HCT116 (cell line): ENCODE results near the gene C9. TPM values are rescaled to one million over a fixed set of nuclear protein-coding genes. Genes with fewer than 3 reads are reported as not detected.

Experiments
- ATAC-seq: fragments of 200-7000 bp; cut with Tn5 transposase; 2 replicates; pipeline ENCODE4 v1.9.1; 2020; ENCODE audit warnings: mild to moderate bottlenecking, moderate library complexity
- BruUV-seq: library from RNA; stranded (reverse); fragments of 400-500 nt; replicated peaks from 2 replicates; lab custom pipeline; 2021; lab: Mats Ljungman, UMichigan
- CTCF ChIA-PET: fragments of 300-600 bp; sonication (Branson Sonifier 250); formaldehyde crosslinking; loops from one replicate; lab custom pipeline; 2021; ENCODE audit warnings: antibody characterized with exemption; lab: Charles Lee
- POLR2A ChIA-PET: fragments of 300-600, 350-600 bp; sonication (Branson Sonifier 250); formaldehyde crosslinking; loops from one replicate; lab custom pipeline; 2021; ENCODE audit warnings: antibody characterized with exemption; lab: Charles Lee
- RAD21 ChIA-PET, 2 experiments: fragments of 300-600 bp; sonication (Branson Sonifier 250); formaldehyde crosslinking; loops; one replicate each; lab custom pipeline; 2023; ENCODE audit warnings: low total read pairs in 2 of 2; ENCODE audit not compliant: uncharacterized antibody in 2 of 2, unreplicated experiment in 2 of 2, low non-redundant PET in 1 of 2; lab: Charles Lee
- DNase-seq: peaks from one replicate; pipeline ENCODE4 v3.0.0-alpha.2; 2010; ENCODE audit warnings: low read depth, low spot score
- H2AFZ ChIP-seq: fragments of 200-600 bp; shearing (Covaris generic), sonication (generic); 2 replicates; pipeline ENCODE4 v1.6.1; 2017; ENCODE audit warnings: low read depth, mixed run types, mixed read lengths, antibody characterized with exemption, low read length; ENCODE audit not compliant: poor library complexity, severe bottlenecking
- H3K27ac ChIP-seq: 2 replicates; pipeline ENCODE4 v1.5.1; 2012; ENCODE audit warnings: low read depth, low read length
- H3K27me3 ChIP-seq: fragments of 200-600 bp; sonication (generic); 2 replicates; pipeline ENCODE4 v1.6.1; 2016; ENCODE audit warnings: mixed run types, low read length, mixed read lengths; ENCODE audit not compliant: insufficient read depth
- H3K36me3 ChIP-seq, 2 experiments: fragments of 200-500 bp in 1 of 2; fragments of 200-600 bp in 1 of 2; sonication (Bioruptor generic) in 1 of 2; sonication (generic) in 1 of 2; 2 replicates each; pipeline versions ENCODE4 v1.5.1 to v1.6.1; 2014 to 2016; ENCODE audit warnings: low read length in 2 of 2, inconsistent platforms in 1 of 2, mixed read lengths in 1 of 2, mixed run types in 1 of 2; ENCODE audit not compliant: insufficient read depth in 2 of 2, control insufficient read depth in 1 of 2
- H3K4me1 ChIP-seq, 2 experiments: fragments of 200-600 bp in 1 of 2; sonication (generic) in 1 of 2; 2 replicates each; pipeline versions ENCODE4 v1.5.1 to v1.6.1; 2012 to 2017; ENCODE audit warnings: low read length in 2 of 2, inconsistent platforms in 1 of 2, mild to moderate bottlenecking in 1 of 2, mixed read lengths in 1 of 2, mixed run types in 1 of 2, moderate library complexity in 1 of 2; ENCODE audit not compliant: insufficient read depth in 2 of 2, control insufficient read depth in 1 of 2
- H3K4me2 ChIP-seq: fragments of 200-600 bp; sonication (generic); 2 replicates; pipeline ENCODE4 v1.6.1; 2017; ENCODE audit warnings: mixed run types, low read length, mixed read lengths
- H3K4me3 ChIP-seq, 2 experiments: fragments of 200-600 bp in 1 of 2; sonication (generic) in 1 of 2; replicated peaks in 1 of 2; 2 replicates each; pipeline ENCODE4 v1.5.1; 2011 to 2016; ENCODE audit warnings: low read length in 2 of 2, control low read depth in 1 of 2, low read depth in 1 of 2, mild to moderate bottlenecking in 1 of 2, mixed read lengths in 1 of 2, mixed run types in 1 of 2
- H3K79me2 ChIP-seq: fragments of 200-600 bp; sonication (generic); 2 replicates; pipeline ENCODE4 v1.6.1; 2017; ENCODE audit warnings: mild to moderate bottlenecking, mixed run types, low read length, moderate library complexity, mixed read lengths; ENCODE audit not compliant: insufficient read depth
- H3K9ac ChIP-seq: fragments of 200-600 bp; sonication (generic); 2 replicates; pipeline ENCODE4 v1.6.1; 2016; ENCODE audit warnings: low read length, mixed read lengths
- H3K9me2 ChIP-seq: fragments of 200-600 bp; sonication (generic), shearing (Covaris generic); 2 replicates; pipeline ENCODE4 v1.6.1; 2017; ENCODE audit warnings: mixed run types, mild to moderate bottlenecking, moderate library complexity; ENCODE audit not compliant: insufficient read depth
- H3K9me3 ChIP-seq, 2 experiments: fragments of 200-500 bp in 1 of 2; fragments of 200-600 bp in 1 of 2; sonication (Bioruptor generic) in 1 of 2; sonication (generic) in 1 of 2; 2 replicates each; pipeline ENCODE4 v1.6.1; 2014 to 2017; ENCODE audit warnings: low read length in 2 of 2, mixed read lengths in 2 of 2, inconsistent platforms in 1 of 2, low read depth in 1 of 2, mild to moderate bottlenecking in 1 of 2, mixed run types in 1 of 2, moderate library complexity in 1 of 2; ENCODE audit not compliant: control insufficient read depth in 1 of 2, insufficient read depth in 1 of 2
- H4K20me1 ChIP-seq: fragments of 200-600 bp; sonication (generic), shearing (Covaris generic); 2 replicates; pipeline ENCODE4 v1.6.1; 2017; ENCODE audit warnings: mixed run types, mild to moderate bottlenecking, moderate library complexity; ENCODE audit not compliant: insufficient read depth
- CBX3 ChIP-seq: IDR thresholded peaks from 2 replicates; pipeline ENCODE4 v1.6.1; 2012; ENCODE audit warnings: low read depth
- CEBPB ChIP-seq: IDR thresholded peaks from 2 replicates; pipeline ENCODE4 v1.6.1; 2012; ENCODE audit warnings: low read depth
- CTCF ChIP-seq, 3 experiments: fragments of 200-600 bp in 1 of 3; sonication (generic) in 1 of 3; IDR thresholded peaks in 2 of 3; conservative IDR thresholded peaks in 1 of 3; 2 replicates each; pipeline ENCODE4 v1.5.1; 2012 to 2017; ENCODE audit warnings: low read depth in 2 of 3, low read length in 2 of 3, antibody characterized with exemption in 1 of 3, borderline replicate concordance in 1 of 3, control low read depth in 1 of 3, mild to moderate bottlenecking in 1 of 3, mixed read lengths in 1 of 3, mixed run types in 1 of 3, moderate library complexity in 1 of 3; ENCODE audit not compliant: insufficient read depth in 1 of 3
- EGR1 ChIP-seq: IDR thresholded peaks from 2 replicates; pipeline ENCODE4 v1.6.1; 2012; ENCODE audit warnings: low read depth
- EZH2 ChIP-seq: fragments of 200-600 bp; sonication (generic); IDR thresholded peaks from 2 replicates; pipeline ENCODE4 v1.6.1; 2017; ENCODE audit warnings: antibody characterized with exemption, mixed run types
- FOSL1 ChIP-seq: IDR thresholded peaks from 2 replicates; pipeline ENCODE4 v1.6.1; 2012; ENCODE audit warnings: low read depth
- JUND ChIP-seq: IDR thresholded peaks from 2 replicates; pipeline ENCODE4 v1.6.1; 2012
- MAX ChIP-seq: IDR thresholded peaks from 2 replicates; pipeline ENCODE4 v1.6.1; 2012
- POLR2AphosphoS5 ChIP-seq: IDR thresholded peaks from 2 replicates; pipeline ENCODE4 v1.6.1; 2011; ENCODE audit warnings: mild to moderate bottlenecking, low read depth, low read length, moderate library complexity
- SP1 ChIP-seq: IDR thresholded peaks from 2 replicates; pipeline ENCODE4 v1.6.1; 2012; ENCODE audit warnings: low read depth
- SRF ChIP-seq: IDR thresholded peaks from 2 replicates; pipeline ENCODE4 v1.6.1; 2012; ENCODE audit warnings: low read depth
- TCF7L2 ChIP-seq: IDR thresholded peaks from 2 replicates; pipeline ENCODE4 v1.7.0; 2011; ENCODE audit warnings: borderline replicate concordance, inconsistent platforms; ENCODE audit not compliant: insufficient read depth, insufficient read length; ENCODE audit errors: extremely low read depth
- YY1 ChIP-seq: IDR thresholded peaks from 2 replicates; pipeline ENCODE4 v1.6.1; 2011; ENCODE audit warnings: low read length, low read depth, moderate library complexity, mild to moderate bottlenecking; ENCODE audit not compliant: insufficient replicate concordance; ENCODE audit errors: extremely low read depth
- ZBTB33 ChIP-seq: IDR thresholded peaks from 2 replicates; pipeline ENCODE4 v1.6.1; 2011; ENCODE audit warnings: mild to moderate bottlenecking, low read length, moderate library complexity; ENCODE audit not compliant: insufficient replicate concordance; ENCODE audit errors: extremely low read depth
- ZNF274 ChIP-seq: fragments of 200-500 bp; sonication (Bioruptor generic); IDR thresholded peaks from 2 replicates; pipeline ENCODE4 v1.6.1; 2014; ENCODE audit warnings: mild to moderate bottlenecking, low read depth, low read length, inconsistent platforms
- intact Hi-C: fragments of 100-400 bp; cut with micrococcal nuclease; formaldehyde crosslinking; loops from 2 replicates; pipeline ENCODE4 v1.10.0; 2022
- total RNA-seq: library from RNA; stranded (reverse); gene quantifications from one replicate; pipeline ENCODE4 v1.2.1, GENCODE V29; 2021; ENCODE audit not compliant: unreplicated experiment

The C9 gene
- total RNA-seq, 1 experiment from 2014 or later, result 0.34 TPM

- Histone ChIP-seq H3K27me3 (no peaks in the 10 kb centered on the region), H3K4me2 (peak overlapping the region; percentile 7), H3K27ac (no peak overlapping the region), H3K4me3 (no peak overlapping the region), H3K36me3 (no peaks in the 10 kb centered on the region), H3K9ac (no peak overlapping the region), H3K4me1 (peaks cover 8 to 10% of the 10 kb centered on the region in 2 experiments), H4K20me1 (no peaks in the 10 kb centered on the region), H3K9me3 (no peaks in the 10 kb centered on the region), H2AFZ (no peak overlapping the region), H3K9me2 (no peaks in the 10 kb centered on the region), H3K79me2 (no peaks in the 10 kb centered on the region)
- ChIA-PET RAD21 (no interaction called here), CTCF (interaction anchor here (1.3 kb wide), 1 partner anchor 14 kb away, joined by 3 read pairs; the partner anchor contains the start of gene DAB2), POLR2A (interaction anchor here (1.3 kb wide), 1 partner anchor 14 kb away, joined by 4 read pairs; the partner anchor contains the start of gene DAB2)
- TF ChIP-seq ZNF274 (no peak), SP1 (0 out of 2 replicates have a peak, but pooled peaks have one; percentile 21), FOSL1 (peak; percentile 52; the same call in 1 of the 2 replicates), JUND (peak; percentile 27; the same call in 1 of the 2 replicates), CEBPB (peak; percentile 41)
- intact Hi-C loops, result no loop called here
- BruUV-seq, result no TSS peak
- ATAC-seq, result no peak
- DNase-seq, result no peak
These were observed 46.8 kb upstream of the C9 start for GRCh38 chr5:39411061-39411460.

GRCh38 chr5:39409033-39409432 is 44.7 kb upstream of the C9 start:
- ATAC-seq (no peak), DNase-seq (no peak)
- Histone ChIP-seq H3K9ac (no peak overlapping the region), H3K4me2 (no peak overlapping the region), H2AFZ (no peak overlapping the region), H3K9me3 (no peaks in the 10 kb centered on the region), H4K20me1 (no peaks in the 10 kb centered on the region), H3K9me2 (no peaks in the 10 kb centered on the region), H3K27ac (no peak overlapping the region), H3K27me3 (no peaks in the 10 kb centered on the region), H3K79me2 (no peaks in the 10 kb centered on the region), H3K4me1 (peaks cover 8 to 10% of the 10 kb centered on the region in 2 experiments), H3K4me3 (no peak overlapping the region), H3K36me3 (no peaks in the 10 kb centered on the region)
- RAD21 ChIA-PET, result no interaction called here
- intact Hi-C loops, result no loop called here
- no TSS peak for BruUV-seq
- POLR2A ChIA-PET, result no interaction called here
- CTCF ChIA-PET, result no interaction called here
- no peak for TF ChIP-seq SP1
- no peak for TF ChIP-seq YY1
- no peak for TF ChIP-seq SRF
- no peak for TF ChIP-seq EZH2
- TF ChIP-seq CTCF (IDR thresholded peaks at IDR 0.05 in 2 of 3, conservative IDR thresholded peaks at IDR 0.05 in 1 of 3; ENCODE audit: borderline replicate concordance in 1 of 3, insufficient read depth in 1 of 3, low read depth in 2 of 3, low read length in 2 of 3), result no peak
- TF ChIP-seq ZBTB33, result no peak
- TF ChIP-seq TCF7L2, result no peak
- TF ChIP-seq MAX, result no peak
- no peak for TF ChIP-seq CBX3
- no peak for TF ChIP-seq POLR2AphosphoS5
- TF ChIP-seq EGR1, result no peak
